Ovary (tissue), 3 donors: ENCODE data around the gene SPSB3.

Source experiments
- CTCF ChIP-seq, 3 donors: fragments of 450-650 bp in 2 of 3; fragments of 200-600 bp in 1 of 3; IDR thresholded peaks; one replicate each; pipeline versions ENCODE4 v1.5.1 to v1.8.0; 2016 to 2022; ENCODE audit warnings: antibody characterized with exemption in 3 of 3, mild to moderate bottlenecking in 1 of 3
- POLR2A ChIP-seq: fragments of 450-650 bp; IDR thresholded peaks from one replicate; pipeline ENCODE4 v1.6.1; 2017; ENCODE audit warnings: antibody characterized with exemption, mild to moderate bottlenecking, moderate library complexity
- donor health status: DM: no; HTN: no; CAD: no.

- TF ChIP-seq POLR2A (peak; percentile 30), CTCF (IDR thresholded peaks at IDR 0.05) (peak; percentile 16 to 62 (median 46))
Measured at GRCh38 chr16:1772908-1773702, 9.3 kb downstream of the SPSB3 start, which contains the start of gene MRPS34.
